PFSK-1 (cell line): ENCODE measurements around the gene SH3PXD2A.

Source experiments
- FOXP2 ChIP-seq: optimal IDR thresholded peaks from 2 replicates; pipeline ENCODE3; 2011; ENCODE audit warnings: borderline replicate concordance, control low read depth, inconsistent platforms; ENCODE audit not compliant: insufficient read depth; ENCODE audit errors: extremely low read length, extremely low read depth
- POLR2AphosphoS5 ChIP-seq: IDR thresholded peaks from 2 replicates; pipeline ENCODE4 v1.6.1; 2012; ENCODE audit warnings: low read depth, mild to moderate bottlenecking, control low read depth, low read length, moderate library complexity
- REST ChIP-seq, 2 experiments: IDR thresholded peaks; 2 replicates each; pipeline versions ENCODE4 v1.6.1 to v1.8.0; 2011 to 2012; ENCODE audit warnings: low read depth in 2 of 2, low read length in 2 of 2, control low read depth in 1 of 2, inconsistent platforms in 1 of 2, mild to moderate bottlenecking in 1 of 2, moderate library complexity in 1 of 2; ENCODE audit not compliant: insufficient read depth in 1 of 2
- SIN3A ChIP-seq: IDR thresholded peaks from 2 replicates; pipeline ENCODE4 v1.6.1; 2012; ENCODE audit warnings: mild to moderate bottlenecking, low read length, moderate library complexity, borderline replicate concordance; ENCODE audit not compliant: insufficient read depth
- TAF1 ChIP-seq: IDR thresholded peaks from 2 replicates; pipeline ENCODE4 v1.6.1; 2012; ENCODE audit warnings: low read length, control low read depth, borderline replicate concordance; ENCODE audit not compliant: insufficient read depth

SH3PXD2A gene

DNA sequence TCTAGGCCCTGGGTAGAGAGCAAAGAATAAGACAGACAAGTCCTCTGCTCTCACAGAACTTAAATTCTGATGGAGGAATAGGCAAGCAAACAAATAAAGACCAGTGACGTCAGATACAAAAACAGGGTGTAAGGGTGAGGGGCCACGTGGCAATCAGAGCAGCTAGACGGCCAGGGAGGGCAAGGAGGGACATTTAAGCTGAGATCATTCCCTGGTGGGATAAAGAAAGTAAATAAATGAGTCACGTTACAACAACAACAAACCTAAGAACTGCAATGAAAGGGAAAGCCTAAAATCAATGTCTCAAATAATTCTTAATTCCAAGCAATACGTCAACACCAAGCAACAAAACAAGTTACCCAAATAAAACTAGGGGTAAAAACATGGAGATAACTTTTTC, 40.8 kb upstream of the SH3PXD2A start:
- TF ChIP-seq FOXP2, result peak; percentile 13
- no peak for TF ChIP-seq REST (IDR thresholded peaks at IDR 0.05; ENCODE audit: insufficient read depth in 1 of 2, low read depth in 2 of 2, low read length in 2 of 2)
- TF ChIP-seq POLR2AphosphoS5, result no peak

DNA sequence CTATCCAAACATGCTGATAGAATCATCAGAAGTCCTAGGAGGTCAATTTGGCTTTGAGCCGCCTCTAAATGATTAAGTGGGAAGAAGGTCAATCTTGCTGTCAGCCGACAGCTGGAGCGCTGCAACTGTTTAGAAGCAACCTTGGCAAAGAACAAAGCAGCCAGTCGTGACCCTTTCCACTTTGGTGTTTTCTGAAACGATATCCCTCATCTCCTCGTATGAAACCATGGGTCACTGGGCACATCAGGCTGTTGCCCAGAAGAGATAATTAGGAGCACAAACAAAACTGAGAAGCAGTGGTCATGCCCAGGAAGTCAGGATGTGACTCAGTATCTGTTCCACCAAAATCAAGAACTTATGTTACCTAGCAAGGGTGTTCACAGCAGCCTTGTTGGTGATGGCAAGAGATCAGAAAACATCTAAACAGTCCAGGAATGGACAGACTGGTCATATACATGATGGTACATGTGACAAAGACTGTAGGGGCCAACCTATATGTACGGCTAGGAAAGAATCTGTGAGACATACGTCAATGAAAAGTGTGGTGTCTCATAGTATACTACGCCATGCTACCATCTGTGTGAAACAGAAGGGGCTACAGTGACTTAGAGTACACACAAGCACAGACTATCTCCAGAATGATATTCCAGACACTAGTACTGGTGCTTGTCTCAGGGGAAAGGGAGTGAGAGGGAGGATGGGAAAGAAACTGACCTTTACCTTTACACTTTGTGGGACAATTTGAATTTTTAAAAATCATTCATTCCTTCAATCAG, 40.2 kb upstream of the SH3PXD2A start:
- TF ChIP-seq FOXP2 (no peak), POLR2AphosphoS5 (no peak), REST (IDR thresholded peaks at IDR 0.05; ENCODE audit: insufficient read depth in 1 of 2, low read depth in 2 of 2, low read length in 2 of 2) (peak in 1 of 2 experiments; percentile 27; a peak in 1 of 4 replicates)

DNA sequence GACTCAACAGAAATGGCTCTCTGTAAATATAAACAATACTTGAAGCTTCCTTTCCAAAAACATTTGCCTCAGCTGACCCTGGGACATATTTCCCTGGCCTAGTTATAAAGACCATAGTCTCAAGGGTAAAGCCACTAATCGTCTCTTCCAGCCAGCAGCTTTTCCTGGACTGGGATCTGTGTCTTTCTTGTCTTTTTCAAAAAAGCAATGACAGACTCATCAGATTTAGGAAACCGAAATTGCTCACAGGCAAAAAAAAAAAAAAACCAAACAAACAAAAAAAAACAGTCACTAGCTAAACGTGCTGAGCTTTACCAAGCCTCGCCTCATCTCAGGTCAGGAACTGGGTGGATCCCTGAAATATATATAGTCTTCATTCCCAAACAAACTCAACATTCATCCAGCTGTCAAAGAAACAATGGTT, 39.1 kb upstream of the SH3PXD2A start:
- TF ChIP-seq TAF1, result no peak
- TF ChIP-seq POLR2AphosphoS5, result no peak
- no peak for TF ChIP-seq SIN3A
- TF ChIP-seq FOXP2, result no peak
- no peak for TF ChIP-seq REST (IDR thresholded peaks at IDR 0.05; ENCODE audit: insufficient read depth in 1 of 2, low read depth in 2 of 2, low read length in 2 of 2)

DNA sequence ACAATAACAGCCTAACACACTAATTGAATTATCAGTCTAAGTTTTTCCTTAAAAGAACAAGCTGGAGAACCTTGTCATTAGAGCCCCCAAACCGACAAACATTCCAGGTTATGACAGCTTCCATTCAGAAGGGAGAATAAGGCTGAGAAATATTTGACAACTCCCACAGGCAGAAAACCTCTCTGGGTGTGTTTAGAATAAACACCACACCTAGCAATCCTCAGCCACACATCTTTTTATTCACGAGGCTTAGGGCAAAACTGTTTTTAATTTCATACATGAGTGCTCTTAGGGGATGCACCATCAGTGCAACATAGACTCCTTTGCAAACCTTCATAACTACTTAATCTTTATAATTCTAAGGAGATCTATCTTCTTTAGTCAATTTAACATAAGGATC, 38.4 kb upstream of the SH3PXD2A start:
- TF ChIP-seq TAF1 (no peak), REST (IDR thresholded peaks at IDR 0.05; ENCODE audit: insufficient read depth in 1 of 2, low read depth in 2 of 2, low read length in 2 of 2) (no peak)

DNA sequence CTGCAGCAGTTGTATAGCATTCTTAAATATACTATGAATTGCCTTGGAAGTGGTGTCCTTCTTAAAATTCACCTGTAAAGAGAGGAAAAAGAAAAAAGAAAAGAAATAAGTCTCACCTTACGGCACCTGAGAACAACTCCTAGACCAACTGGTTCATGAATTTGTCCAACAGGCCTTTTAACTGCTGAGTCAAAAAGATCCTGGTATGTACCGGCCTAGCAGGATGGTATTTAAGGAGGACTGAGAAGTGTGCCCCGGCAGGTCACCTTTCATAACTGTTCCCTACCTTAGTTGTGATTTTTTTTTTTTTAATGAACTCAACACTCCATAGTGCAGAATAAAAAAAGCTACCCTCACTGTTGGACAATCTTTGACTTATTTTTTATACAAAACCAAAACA, 36.8 kb upstream of the SH3PXD2A start:
- TF ChIP-seq REST (IDR thresholded peaks at IDR 0.05; ENCODE audit: insufficient read depth in 1 of 2, low read depth in 2 of 2, low read length in 2 of 2), result no peak
- TF ChIP-seq POLR2AphosphoS5, result no peak
- no peak for TF ChIP-seq FOXP2
- TF ChIP-seq SIN3A, result no peak
- TF ChIP-seq TAF1, result no peak
